OCI-LY7 (cell line): ENCODE measurements around the gene PCDHGA6. TPM values are rescaled to one million over a fixed set of nuclear protein-coding genes. Genes with fewer than 3 reads are reported as not detected.
"Not testable (repeated sequence)": the region's sequence is repeated elsewhere in the genome, so short reads cannot be mapped to it uniquely, and the experiment has no call there.

Source experiments
- BruUV-seq: library from RNA; stranded (reverse); fragments of 400-500 nt; replicated peaks from 2 replicates; lab custom pipeline; 2021; lab: Mats Ljungman, UMichigan
- CTCF ChIA-PET: fragments of 300-600 bp; sonication (Branson Sonifier 250); formaldehyde crosslinking; loops from one replicate; lab custom pipeline; 2022; ENCODE audit warnings: antibody characterized with exemption; ENCODE audit not compliant: unreplicated experiment; lab: Charles Lee
- POLR2A ChIA-PET: fragments of 300-600 bp; sonication (Branson Sonifier 250); formaldehyde crosslinking; loops from one replicate; lab custom pipeline; 2022; ENCODE audit warnings: antibody characterized with exemption; lab: Charles Lee
- DNase-seq: peaks from one replicate; pipeline ENCODE4 v3.0.0-alpha.2; 2015; ENCODE audit warnings: low spot score
- H2AFZ ChIP-seq: fragments of 200-600 bp; sonication (generic), shearing (Covaris generic); 2 replicates; pipeline ENCODE4 v1.6.1; 2014; ENCODE audit warnings: mild to moderate bottlenecking, antibody characterized with exemption, low read length, moderate library complexity
- H3K27ac ChIP-seq: fragments of 200-600 bp; sonication (generic); 2 replicates; pipeline ENCODE4 v1.5.1; 2014; ENCODE audit warnings: mixed run types, low read depth, mild to moderate bottlenecking, moderate library complexity, low read length, inconsistent platforms; ENCODE audit not compliant: poor library complexity, severe bottlenecking
- H3K36me3 ChIP-seq: fragments of 200-600 bp; sonication (generic); 2 replicates; pipeline ENCODE4 v1.6.1; 2014; ENCODE audit warnings: mild to moderate bottlenecking, antibody characterized with exemption, low read length, moderate library complexity, mixed read lengths; ENCODE audit not compliant: insufficient read depth
- H3K4me1 ChIP-seq: fragments of 200-600 bp; sonication (generic); 2 replicates; pipeline ENCODE4 v1.5.1; 2014; ENCODE audit warnings: mild to moderate bottlenecking, low read length; ENCODE audit not compliant: insufficient read depth, poor library complexity, severe bottlenecking
- H3K4me2 ChIP-seq: fragments of 200-600 bp; sonication (generic); 2 replicates; pipeline ENCODE4 v1.6.1; 2014; ENCODE audit warnings: mild to moderate bottlenecking, low read length
- H3K4me3 ChIP-seq: fragments of 200-600 bp; sonication (generic); 2 replicates; pipeline ENCODE4 v1.5.1; 2014; ENCODE audit warnings: mild to moderate bottlenecking, low read depth, low read length; ENCODE audit not compliant: poor library complexity, severe bottlenecking
- H3K79me2 ChIP-seq: fragments of 200-600 bp; sonication (generic); 2 replicates; pipeline ENCODE4 v1.6.1; 2016; ENCODE audit warnings: low read depth, mild to moderate bottlenecking, low read length, moderate library complexity, mixed read lengths; ENCODE audit not compliant: insufficient read depth
- H3K9me2 ChIP-seq: fragments of 200-600 bp; sonication (generic); 2 replicates; pipeline ENCODE4 v1.6.1; 2016; ENCODE audit warnings: mild to moderate bottlenecking, low read length, mixed read lengths; ENCODE audit not compliant: insufficient read depth
- H3K9me3 ChIP-seq: fragments of 200-600 bp; sonication (generic); 2 replicates; pipeline ENCODE4 v1.6.1; 2014; ENCODE audit warnings: mild to moderate bottlenecking, mixed run types, low read length, mixed read lengths
- H4K20me1 ChIP-seq: fragments of 200-600 bp; sonication (generic); 2 replicates; pipeline ENCODE4 v1.6.1; 2014; ENCODE audit warnings: mild to moderate bottlenecking, antibody characterized with exemption, low read length, moderate library complexity, mixed read lengths; ENCODE audit not compliant: insufficient read depth
- EZH2phosphoT487 ChIP-seq: fragments of 200-600 bp; sonication (generic); IDR thresholded peaks from 2 replicates; pipeline ENCODE4 v1.6.1; 2018; ENCODE audit warnings: low read depth, borderline replicate concordance, mild to moderate bottlenecking, mixed run types, antibody characterized with exemption, low read length, moderate library complexity, mixed read lengths
- intact Hi-C: fragments of 100-400 bp; cut with micrococcal nuclease; formaldehyde crosslinking; loops from one replicate; pipeline ENCODE4 v1.10.0; 2022; ENCODE audit not compliant: unreplicated experiment
- total RNA-seq, 2 experiments: library from RNA; depleted of rRNA in 1 of 2; stranded (reverse); fragments of >200 nt in 1 of 2; shearing (Covaris generic) in 1 of 2; gene quantifications; 2 replicates each; pipeline ENCODE4 v1.2.3, GENCODE V29; 2014 to 2022
- TF ChIP-seq, protein P1 (sequence below): fragments of 200-600 bp; sonication (generic); conservative IDR thresholded peaks from 2 replicates; pipeline ENCODE4 v1.5.1; 2014; ENCODE audit warnings: mild to moderate bottlenecking, antibody characterized with exemption, low read length, moderate library complexity, mixed read lengths

The PCDHGA6 gene
- total RNA-seq, 2 experiments from 2014 or later: 5.5 to 6.3 TPM

DNA sequence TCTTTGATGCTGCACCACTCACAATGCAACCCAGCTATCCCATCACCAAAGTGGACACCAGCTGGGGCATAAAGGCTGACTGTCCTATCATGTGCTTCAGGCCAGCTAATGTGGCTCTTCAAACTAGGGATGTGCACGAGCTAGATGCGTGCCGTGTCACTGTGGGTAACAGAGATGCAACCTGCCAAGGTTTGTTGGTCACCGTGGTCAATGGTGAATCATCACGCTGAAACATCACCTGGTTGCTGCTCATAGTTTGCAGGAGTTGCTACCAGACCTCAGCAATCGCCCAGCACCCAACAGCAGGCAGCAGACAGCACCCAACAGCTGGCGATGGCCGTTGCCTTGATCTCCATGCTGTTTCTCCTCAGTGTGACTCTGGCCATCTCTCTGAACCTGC lies 45.5 kb upstream of the PCDHGA6 start:
- no peak for DNase-seq

DNA sequence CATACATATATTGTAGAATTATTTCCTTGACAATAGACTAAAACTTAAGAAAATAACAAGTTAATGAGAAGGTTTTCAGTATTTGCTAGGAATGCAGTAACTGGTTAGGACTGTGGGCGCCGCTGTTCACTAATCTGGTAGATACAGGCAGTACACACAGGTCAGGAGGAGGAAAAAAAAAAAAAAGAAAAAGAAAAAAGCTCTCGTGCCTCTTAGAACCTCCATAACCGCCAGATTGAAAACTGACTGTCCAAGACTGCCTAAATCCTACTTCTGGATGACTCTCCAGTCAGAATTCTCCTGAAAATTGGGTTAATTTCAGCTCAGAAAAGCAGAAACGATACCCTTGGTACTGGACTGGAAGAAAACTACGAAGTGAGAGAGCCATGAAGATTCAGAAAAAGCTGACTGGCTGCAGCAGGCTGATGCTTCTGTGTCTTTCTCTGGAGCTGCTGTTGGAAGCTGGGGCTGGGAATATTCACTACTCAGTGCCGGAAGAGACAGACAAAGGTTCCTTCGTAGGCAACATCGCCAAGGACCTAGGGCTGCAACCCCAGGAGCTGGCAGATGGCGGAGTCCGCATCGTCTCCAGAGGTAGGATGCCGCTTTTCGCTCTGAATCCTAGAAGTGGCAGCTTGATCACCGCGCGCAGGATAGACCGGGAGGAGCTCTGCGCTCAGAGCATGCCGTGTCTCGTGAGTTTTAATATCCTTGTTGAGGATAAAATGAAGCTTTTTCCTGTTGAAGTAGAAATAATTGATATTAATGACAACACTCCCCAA lies 43.2 kb upstream of the PCDHGA6 start, which contains the start of gene PCDHGA1:
Gene PCDHGA1, plus strand, starts transcription at position 216 of the 782 bp plus-strand sequence.
- Histone ChIP-seq H3K9me3 (no peaks in the 10 kb centered on the region), H3K36me3 (no peaks in the 10 kb centered on the region), H3K9me2 (no peaks in the 10 kb centered on the region), H3K4me2 (peak within 1 kb of the TSS; percentile 49), H3K4me1 (peaks cover 5% of the 10 kb centered on the region), H4K20me1 (no peaks in the 10 kb centered on the region), H3K79me2 (no peaks in the 10 kb centered on the region), H2AFZ (peak within 1 kb of the TSS; percentile 50; the same call in 1 of the 2 replicates), H3K4me3 (peak within 1 kb of the TSS; percentile 27), H3K27ac (no peak within 1 kb of the TSS)
- peak; percentile 65 for DNase-seq
- ChIA-PET CTCF (interaction anchor here (0.6 kb wide), 1 partner anchor 10 kb away, joined by 3 read pairs; the partner anchor contains the start of gene TAF7), POLR2A (interaction anchor here (0.6 to 3.7 kb wide), 9 partner anchors 9 to 584 kb away, joined by 3 to 29 read pairs (median 3); partner anchors contain the start of genes PCDHGB1 and TAF7)
- BruUV-seq: no TSS peak
- intact Hi-C loops: no loop called here
- TF ChIP-seq, protein P1, sequence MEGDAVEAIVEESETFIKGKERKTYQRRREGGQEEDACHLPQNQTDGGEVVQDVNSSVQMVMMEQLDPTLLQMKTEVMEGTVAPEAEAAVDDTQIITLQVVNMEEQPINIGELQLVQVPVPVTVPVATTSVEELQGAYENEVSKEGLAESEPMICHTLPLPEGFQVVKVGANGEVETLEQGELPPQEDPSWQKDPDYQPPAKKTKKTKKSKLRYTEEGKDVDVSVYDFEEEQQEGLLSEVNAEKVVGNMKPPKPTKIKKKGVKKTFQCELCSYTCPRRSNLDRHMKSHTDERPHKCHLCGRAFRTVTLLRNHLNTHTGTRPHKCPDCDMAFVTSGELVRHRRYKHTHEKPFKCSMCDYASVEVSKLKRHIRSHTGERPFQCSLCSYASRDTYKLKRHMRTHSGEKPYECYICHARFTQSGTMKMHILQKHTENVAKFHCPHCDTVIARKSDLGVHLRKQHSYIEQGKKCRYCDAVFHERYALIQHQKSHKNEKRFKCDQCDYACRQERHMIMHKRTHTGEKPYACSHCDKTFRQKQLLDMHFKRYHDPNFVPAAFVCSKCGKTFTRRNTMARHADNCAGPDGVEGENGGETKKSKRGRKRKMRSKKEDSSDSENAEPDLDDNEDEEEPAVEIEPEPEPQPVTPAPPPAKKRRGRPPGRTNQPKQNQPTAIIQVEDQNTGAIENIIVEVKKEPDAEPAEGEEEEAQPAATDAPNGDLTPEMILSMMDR: peak; percentile 91
- no peak for TF ChIP-seq EZH2phosphoT487

More for the DNA sequence above, 45.5 kb upstream of the PCDHGA6 start:
- Histone ChIP-seq H3K9me3 (no peaks in the 10 kb centered on the region), H3K27ac (no peak overlapping the region), H2AFZ (no peak overlapping the region), H3K4me3 (no peak overlapping the region), H3K9me2 (no peaks in the 10 kb centered on the region), H3K36me3 (no peaks in the 10 kb centered on the region), H3K79me2 (no peaks in the 10 kb centered on the region), H4K20me1 (no peaks in the 10 kb centered on the region), H3K4me1 (peaks cover 5% of the 10 kb centered on the region), H3K4me2 (no peak overlapping the region)
- ChIA-PET POLR2A (interaction anchor here (0.9 to 3.7 kb wide), 3 partner anchors 8 to 205 kb away, joined by 3 to 29 read pairs (median 3); partner anchors contain the start of gene TAF7), CTCF (no interaction called here)
- BruUV-seq: no TSS peak
- TF ChIP-seq EZH2phosphoT487: no peak
- TF ChIP-seq, protein P1: no peak
- intact Hi-C loops: loop anchor here (10.0 kb wide), 1 partner anchor 777 kb away; the partner anchor contains the start of gene NDFIP1

DNA sequence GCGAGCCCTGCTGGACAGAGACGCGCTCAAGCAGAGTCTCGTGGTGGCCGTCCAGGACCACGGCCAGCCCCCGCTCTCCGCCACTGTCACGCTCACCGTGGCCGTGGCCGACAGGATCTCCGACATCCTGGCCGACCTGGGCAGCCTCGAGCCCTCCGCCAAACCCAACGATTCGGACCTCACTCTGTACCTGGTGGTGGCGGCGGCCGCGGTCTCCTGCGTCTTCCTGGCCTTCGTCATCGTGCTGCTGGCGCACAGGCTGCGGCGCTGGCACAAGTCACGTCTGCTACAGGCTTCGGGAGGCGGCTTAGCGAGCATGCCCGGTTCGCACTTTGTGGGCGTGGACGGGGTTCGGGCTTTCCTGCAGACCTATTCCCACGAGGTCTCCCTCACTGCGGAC lies 41.1 kb upstream of the PCDHGA6 start:
- H3K27ac ChIP-seq, H3K9me3 ChIP-seq, H3K4me1 ChIP-seq, H2AFZ ChIP-seq, intact Hi-C loops, H3K79me2 ChIP-seq, POLR2A ChIA-PET, H3K36me3 ChIP-seq, H3K4me2 ChIP-seq, CTCF ChIA-PET, BruUV-seq, H3K9me2 ChIP-seq, H4K20me1 ChIP-seq, H3K4me3 ChIP-seq, DNase-seq: not testable (repeated sequence)
